ENCODE measurements around the gene SZT2.

The SZT2 gene

GRCh38 chr1:43450251-43450941, 60.7 kb downstream of the SZT2 start:
- TF ChIP-seq, protein P1, sequence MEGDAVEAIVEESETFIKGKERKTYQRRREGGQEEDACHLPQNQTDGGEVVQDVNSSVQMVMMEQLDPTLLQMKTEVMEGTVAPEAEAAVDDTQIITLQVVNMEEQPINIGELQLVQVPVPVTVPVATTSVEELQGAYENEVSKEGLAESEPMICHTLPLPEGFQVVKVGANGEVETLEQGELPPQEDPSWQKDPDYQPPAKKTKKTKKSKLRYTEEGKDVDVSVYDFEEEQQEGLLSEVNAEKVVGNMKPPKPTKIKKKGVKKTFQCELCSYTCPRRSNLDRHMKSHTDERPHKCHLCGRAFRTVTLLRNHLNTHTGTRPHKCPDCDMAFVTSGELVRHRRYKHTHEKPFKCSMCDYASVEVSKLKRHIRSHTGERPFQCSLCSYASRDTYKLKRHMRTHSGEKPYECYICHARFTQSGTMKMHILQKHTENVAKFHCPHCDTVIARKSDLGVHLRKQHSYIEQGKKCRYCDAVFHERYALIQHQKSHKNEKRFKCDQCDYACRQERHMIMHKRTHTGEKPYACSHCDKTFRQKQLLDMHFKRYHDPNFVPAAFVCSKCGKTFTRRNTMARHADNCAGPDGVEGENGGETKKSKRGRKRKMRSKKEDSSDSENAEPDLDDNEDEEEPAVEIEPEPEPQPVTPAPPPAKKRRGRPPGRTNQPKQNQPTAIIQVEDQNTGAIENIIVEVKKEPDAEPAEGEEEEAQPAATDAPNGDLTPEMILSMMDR (IDR thresholded peaks at IDR 0.05) = no peak
- Histone ChIP-seq H3K4me3 (no peak overlapping the region), H3K27ac (no peak overlapping the region)
- DNase-seq (ENCODE audit: low spot score) = peak; percentile 74

- no peak for DNase-seq (ENCODE audit: low spot score)
- TF ChIP-seq, protein P1 (IDR thresholded peaks at IDR 0.05) = no peak
- H3K4me3 ChIP-seq = no peak overlapping the region
- H3K27ac ChIP-seq = no peak overlapping the region
These were observed 61.5 kb downstream of the SZT2 start for GRCh38 chr1:43451157-43451591.

GRCh38 chr1:43451701-43452532, 62.2 kb downstream of the SZT2 start:
- DNase-seq (ENCODE audit: low spot score) = peak; percentile 75
- no peak overlapping the region for H3K4me3 ChIP-seq
- TF ChIP-seq, protein P1 (IDR thresholded peaks at IDR 0.05) = no peak
- H3K27ac ChIP-seq = peak overlapping the region in 1 of 2 donors; percentile 95

GRCh38 chr1:43452789-43453441, 63.2 kb downstream of the SZT2 start:
- TF ChIP-seq, protein P1 (IDR thresholded peaks at IDR 0.05) = no peak
- peak overlapping the region; percentile 87 to 95 for H3K27ac ChIP-seq
- peak; percentile 78 for DNase-seq (ENCODE audit: low spot score)

DNA sequence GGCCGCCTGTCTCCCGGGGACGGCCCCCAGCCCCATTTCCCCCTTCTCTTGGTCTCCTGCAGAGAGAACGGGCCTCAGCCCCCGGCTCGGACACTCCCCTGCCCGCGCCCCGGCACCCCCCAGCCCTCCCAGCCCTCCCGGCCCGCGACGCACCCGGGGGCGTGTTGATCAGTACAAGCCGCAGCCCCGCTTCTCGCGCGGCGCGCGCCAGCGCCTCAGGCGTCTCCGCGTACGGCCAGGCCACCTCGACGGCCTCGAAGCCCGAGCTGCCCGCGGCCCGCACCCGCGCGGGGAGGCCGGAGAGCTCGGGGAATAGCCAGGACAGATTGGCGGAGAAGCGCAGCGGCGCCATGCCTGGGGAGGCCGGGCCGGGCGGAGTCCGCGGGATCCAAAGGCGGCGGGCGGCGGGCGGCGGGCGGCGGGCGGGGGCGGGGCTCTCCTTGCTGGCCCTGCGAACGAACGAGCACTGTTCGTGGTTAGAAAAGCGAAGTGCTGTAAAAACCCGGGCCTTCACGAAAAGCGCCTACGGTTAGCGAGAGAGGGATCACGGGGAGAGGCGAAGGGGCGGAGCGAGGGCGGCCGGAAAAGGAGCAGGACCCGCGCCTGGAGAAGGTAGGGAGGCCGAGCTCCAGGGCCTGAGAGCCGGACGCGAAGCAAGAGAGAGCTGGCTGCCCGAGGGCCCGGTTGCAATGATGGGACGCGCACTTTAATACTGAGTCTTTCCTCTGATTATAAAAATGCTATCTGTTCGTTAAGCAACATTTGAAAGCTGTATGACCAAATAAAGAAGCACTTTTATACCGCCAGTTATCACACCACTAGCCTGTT, 64.0 kb downstream of the SZT2 start, which contains the start of gene HYI:
Gene HYI (minus strand): TSS at position 490 of the 828 bp plus-strand sequence. CDS start 138 bp downstream, at position 352.
- peak within 1 kb of the TSS; percentile 83 for H3K4me3 ChIP-seq
- DNase-seq (ENCODE audit: low spot score) = peak; percentile 93
- TF ChIP-seq, protein P1 (IDR thresholded peaks at IDR 0.05) = no peak
- peak within 1 kb of the TSS; percentile 87 to 95 for H3K27ac ChIP-seq

More at GRCh38 chr1:43452789-43453441, 63.2 kb downstream of the SZT2 start:
- peak overlapping the region; percentile 83 for H3K4me3 ChIP-seq

All from coronary artery (tissue), 2 donors.